Activated CD4-positive, alpha-beta T cell treated with anti-CD3 and anti-CD28 coated beads, Interleukin-2, amount 50 U/mL, for 1 hour (primary cell): ENCODE data around the gene RNF186.
"Not testable (repeated sequence)": the region's sequence is repeated elsewhere in the genome, so short reads cannot be mapped to it uniquely, and the experiment has no call there.

Experiments
- DNase-seq: peaks from one replicate; pipeline ENCODE4 v3.0.0-alpha.2; 2020

The RNF186 gene, protein sequence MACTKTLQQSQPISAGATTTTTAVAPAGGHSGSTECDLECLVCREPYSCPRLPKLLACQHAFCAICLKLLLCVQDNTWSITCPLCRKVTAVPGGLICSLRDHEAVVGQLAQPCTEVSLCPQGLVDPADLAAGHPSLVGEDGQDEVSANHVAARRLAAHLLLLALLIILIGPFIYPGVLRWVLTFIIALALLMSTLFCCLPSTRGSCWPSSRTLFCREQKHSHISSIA

DNA sequence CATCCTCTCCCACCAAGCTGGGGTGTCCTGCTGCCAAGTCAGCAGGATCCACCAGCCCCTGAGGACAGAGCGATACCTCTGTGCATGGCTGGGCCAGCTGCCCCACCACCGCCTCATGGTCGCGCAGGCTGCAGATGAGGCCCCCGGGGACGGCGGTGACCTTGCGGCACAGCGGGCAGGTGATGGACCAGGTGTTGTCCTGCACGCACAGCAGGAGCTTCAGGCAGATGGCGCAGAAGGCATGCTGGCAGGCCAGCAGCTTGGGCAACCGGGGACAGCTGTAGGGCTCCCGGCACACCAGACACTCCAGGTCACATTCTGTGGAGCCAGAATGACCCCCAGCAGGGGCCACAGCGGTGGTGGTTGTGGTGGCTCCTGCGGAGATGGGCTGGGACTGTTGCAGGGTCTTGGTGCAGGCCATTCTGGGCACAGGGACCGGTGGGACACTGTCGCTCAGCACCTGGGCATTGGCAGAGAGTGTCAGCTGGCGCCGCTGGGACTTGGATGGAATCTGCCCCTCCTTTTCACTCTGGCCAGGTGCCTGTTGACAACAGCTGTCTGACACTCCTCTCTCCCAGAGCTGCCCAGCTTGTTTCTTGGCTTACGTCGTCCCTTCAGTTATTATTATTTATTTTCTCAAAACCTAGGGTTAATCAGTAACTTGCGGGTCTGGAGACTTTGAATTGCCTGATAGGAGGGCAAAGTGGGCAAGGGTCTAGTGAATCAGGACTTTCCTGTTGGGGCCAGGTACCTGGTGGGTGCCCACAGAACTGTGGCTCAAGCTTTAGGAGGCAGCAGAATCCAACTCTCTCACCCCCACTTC lies at the start of gene RNF186:
TSS of gene RNF186 (minus strand) at position 603 of the 823 bp plus-strand sequence. CDS start at position 421, 182 bp downstream.
- DNase-seq: no peak

DNA sequence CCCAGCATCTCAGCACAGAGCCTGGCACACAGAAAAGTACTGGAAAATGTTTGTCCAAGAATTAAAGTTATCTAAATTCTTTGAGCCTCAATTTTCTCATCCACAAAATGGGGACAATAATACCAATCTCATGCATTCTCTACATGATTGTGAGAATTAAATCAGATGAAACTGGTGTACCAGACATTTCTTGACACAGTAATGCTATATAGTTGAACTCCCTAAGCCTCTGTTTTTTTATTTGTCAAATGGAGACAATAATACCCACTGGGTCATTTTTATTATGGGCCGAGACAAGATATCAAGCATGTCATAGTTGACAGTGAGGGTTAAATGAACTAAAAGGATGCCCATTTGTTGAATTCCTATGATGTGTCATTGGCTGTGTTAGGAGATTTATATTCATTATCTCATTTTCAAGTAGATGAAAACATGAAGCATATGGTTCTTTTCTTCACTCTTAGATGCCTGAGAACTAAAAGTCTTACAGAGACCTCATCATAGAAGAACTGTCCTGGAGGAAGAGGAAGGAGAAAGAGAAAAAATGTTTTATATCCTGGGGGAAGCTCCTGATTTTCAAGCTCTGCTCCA lies 49.6 kb upstream of the RNF186 start:
- DNase-seq: no peak

DNA sequence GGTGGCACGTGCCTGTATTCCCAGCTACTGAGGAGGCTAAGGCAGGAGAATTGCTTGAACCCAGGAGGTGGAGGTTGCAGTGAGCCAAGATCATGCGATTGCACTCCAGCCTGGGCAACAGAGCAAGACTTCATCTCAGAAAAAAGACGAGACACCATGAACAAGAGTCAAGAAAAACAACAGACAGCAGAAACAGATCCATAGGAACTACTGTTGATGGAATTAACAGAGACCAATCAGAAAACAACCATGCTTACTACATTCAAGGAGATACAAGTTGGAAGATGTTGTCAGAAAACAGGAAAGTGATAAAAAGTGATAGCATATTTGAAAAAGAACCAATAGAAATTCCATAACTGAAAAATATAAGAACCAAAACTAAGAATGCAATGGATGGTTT lies 47.9 kb upstream of the RNF186 start:
- no peak for DNase-seq

DNA sequence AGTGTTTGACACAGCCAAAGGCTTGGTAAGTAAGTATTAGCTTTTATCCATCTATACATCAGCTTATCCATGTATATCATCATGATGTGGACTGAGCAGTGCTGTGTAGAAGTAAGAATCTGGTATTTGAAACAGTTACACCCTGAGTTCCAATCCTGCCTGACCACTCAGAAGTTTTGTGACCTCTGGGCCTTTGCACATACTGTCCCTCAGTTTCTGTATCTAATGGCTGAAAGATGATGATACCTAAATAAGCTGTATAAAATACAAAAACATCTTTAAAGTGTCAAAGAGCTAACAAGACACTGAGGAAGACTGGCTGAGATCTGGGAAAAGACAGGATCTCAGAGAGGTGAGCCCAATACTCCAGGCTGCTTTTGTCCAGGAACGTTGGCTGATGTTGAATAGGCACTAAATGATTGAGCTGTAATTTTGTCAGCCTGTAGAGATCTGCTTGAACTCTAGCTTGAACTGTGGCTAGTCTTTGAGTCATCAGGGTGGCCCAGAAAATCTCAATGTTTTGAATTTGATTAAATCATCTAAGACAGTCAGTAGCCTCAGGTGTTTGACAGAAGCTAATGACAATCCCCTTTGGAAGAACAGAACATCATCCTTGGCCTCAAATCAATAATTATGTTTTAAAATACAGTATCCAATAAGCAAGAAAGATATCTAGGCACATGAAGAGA lies 46.9 kb upstream of the RNF186 start:
- no peak for DNase-seq

GRCh38 chr1:19861034-19861433 lies 46.0 kb upstream of the RNF186 start:
- no peak for DNase-seq

- no peak for DNase-seq
Measured at GRCh38 chr1:19860418-19860817, 45.3 kb upstream of the RNF186 start.

DNA sequence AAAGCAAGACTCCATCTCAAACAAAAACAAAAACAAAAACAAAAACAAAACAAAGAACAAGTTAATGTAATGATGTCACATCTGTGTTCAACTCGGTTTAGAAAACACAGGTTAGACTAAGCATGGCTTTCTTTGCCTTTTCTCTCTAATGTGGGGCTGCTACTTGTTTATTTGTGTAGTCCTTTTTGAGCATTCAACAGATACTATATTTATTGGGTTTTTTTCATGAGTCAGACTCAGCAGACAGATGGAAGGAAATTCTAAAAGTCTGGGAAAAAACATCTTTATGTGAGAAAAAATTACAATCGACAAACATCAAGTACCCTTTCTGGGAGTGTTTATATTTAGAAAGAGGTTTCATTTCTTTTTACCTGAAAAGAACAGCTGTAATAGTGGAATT lies 44.8 kb upstream of the RNF186 start:
- no peak for DNase-seq

- no peak for DNase-seq
Measured at GRCh38 chr1:19858893-19859292, 43.8 kb upstream of the RNF186 start.

DNA sequence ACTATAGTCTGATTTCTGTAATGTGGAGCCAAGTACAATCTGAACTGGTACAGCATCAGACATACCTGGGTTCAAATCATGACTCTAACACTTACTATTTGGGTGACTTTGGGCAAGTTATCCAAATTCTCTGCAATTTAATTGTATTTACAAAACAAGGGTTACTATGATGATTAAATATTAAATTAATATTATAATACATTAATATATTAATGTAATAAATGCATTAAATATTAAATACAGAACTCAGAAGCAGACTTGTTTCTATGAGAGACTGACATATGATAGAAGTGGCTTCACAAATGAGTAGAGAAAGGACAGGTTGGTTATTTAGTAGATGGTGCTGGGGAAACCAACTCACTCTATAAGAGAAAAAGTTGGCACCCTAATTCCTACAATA lies 39.8 kb upstream of the RNF186 start:
- DNase-seq: no peak

GRCh38 chr1:19852036-19852435 lies 37.0 kb upstream of the RNF186 start:
- DNase-seq: no peak

- no peak for DNase-seq
Measured at GRCh38 chr1:19850214-19850613, 35.1 kb upstream of the RNF186 start.

DNA sequence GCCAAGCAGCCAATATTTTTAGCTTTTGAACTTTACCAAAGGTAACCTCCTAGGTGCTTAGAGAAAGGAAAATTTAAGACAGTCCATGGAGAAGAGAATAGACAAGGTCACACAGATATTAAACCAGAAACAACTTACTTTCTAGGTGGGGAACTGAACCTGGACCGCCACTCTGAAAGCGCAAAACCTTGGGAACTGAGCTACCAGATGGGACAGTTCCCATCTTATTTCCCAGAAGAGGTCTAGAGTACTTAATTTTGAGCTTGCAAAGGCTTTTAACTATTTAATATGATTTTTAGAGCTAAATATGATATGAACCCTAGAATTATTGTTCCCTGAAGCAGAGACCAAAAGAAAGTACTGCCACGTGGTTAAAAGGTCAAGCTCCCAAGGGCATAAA lies 34.2 kb upstream of the RNF186 start:
- not testable (repeated sequence) for DNase-seq

DNA sequence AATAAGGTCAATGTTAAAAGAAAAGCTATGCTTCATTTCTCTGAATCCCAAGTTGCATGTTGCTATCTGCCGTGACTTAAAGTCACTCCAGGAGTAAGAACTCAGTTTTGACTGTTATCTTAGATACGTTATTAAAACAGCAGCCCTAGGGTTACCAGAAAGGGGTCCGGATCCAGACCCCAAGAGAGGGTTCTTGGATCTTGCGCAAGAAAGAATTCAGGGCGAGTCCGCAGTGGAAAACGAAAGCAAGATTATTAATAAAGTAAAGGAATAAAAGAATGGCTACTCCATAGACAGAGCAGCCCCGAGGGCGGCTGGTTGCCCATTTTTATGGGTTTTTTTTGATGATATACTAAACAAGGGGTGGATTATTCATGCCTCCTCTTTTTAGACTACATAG lies 32.3 kb upstream of the RNF186 start:
- DNase-seq: not testable (repeated sequence)

GRCh38 chr1:19846338-19846737 lies 31.3 kb upstream of the RNF186 start:
- no peak for DNase-seq

DNA sequence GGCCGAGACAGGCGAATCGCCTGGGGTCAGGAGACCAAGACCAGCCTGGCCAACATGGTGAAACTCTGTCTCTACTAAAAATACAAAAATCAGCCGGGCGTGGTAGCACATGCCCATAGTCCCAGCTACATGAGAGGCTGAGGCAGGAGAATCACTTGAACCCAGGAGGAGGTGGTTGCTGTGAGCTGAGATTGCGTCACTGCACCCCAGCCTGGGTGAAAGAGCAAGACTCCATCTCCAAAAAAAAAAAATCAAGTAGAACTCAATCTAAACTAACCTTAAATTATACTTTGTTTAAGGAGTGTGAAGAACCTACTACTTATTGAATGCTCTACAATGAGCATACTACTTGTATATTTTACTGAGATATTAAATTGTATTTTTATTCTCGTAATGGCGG lies 30.5 kb upstream of the RNF186 start:
- no peak for DNase-seq

DNA sequence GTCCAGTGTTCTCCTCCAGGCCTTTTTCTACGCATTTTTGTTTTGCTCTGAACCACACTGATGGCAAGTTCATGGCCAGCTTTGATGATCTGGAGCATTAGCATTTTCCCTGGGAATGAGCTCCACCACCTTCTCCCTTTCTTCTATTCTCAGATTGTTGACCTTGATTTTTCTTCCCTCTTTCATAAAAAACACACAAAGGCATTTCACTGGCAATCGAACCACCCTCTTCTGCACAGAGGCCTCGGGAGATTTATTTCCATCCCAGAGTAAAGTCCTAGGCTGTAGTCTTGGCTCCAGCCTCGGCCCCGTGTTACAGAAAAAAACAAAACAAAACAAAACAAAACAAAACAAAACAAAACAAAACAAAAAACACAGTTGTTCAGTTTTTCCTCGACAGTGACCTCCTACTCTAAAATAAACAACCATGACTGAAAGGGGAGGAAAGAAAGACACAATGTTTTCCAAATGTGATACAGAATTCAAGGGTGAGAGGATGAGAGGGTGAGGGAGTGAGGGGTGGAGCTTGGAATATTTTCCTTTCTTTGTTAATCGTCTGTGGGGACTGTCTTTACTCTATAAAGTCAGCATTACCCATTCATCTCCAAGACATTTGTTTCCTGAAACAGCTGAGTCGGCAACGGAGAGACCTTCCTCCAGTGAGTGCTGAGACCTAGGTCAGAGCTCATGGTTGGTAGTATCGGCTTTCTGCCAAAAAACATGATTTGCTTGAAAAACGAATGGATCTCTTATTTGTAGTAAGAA lies 29.8 kb upstream of the RNF186 start:
- no peak for DNase-seq

DNA sequence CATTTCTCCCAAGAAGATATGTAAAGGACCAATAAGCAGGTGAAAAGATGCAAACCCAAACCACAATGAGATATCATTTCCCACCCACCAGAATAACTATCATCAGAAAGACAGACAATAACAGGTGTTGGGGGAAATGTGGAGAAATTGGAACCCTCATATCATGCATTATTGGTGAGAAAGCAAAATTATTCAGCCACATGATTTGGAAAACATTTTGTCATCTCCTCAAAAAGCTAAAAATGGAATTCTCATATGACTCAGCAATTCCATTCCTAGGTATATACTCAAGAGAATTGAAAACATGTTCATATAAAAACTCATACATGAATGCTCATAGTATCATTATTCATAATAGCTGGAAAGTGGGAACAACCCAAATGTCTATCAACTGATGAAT lies 25.1 kb upstream of the RNF186 start:
- DNase-seq: no peak

- no peak for DNase-seq
Measured at GRCh38 chr1:19837866-19838265, 22.8 kb upstream of the RNF186 start.

- DNase-seq: no peak
Measured at GRCh38 chr1:19835578-19835977, 20.5 kb upstream of the RNF186 start.

- no peak for DNase-seq
Measured at GRCh38 chr1:19831441-19831840, 16.4 kb upstream of the RNF186 start.

DNA sequence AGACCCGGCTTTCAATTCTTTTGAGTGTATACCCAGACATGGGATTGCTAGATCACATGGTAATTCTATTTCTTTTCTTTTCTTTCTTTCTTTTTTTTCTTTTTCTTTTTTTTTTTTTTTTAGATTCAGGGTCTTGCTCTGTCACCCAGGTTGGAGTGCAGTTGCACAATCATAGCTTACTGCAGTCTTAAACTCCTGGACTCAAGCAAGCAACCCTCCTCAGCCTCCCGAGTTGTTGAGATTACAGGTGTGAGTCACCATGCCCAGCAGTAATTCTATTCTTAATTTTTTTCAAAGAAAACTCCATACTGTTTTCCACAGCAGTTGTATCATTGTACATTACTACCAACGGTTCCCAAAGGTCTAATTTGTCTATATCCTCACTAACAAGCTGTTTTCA lies 13.5 kb upstream of the RNF186 start:
- DNase-seq: no peak

DNA sequence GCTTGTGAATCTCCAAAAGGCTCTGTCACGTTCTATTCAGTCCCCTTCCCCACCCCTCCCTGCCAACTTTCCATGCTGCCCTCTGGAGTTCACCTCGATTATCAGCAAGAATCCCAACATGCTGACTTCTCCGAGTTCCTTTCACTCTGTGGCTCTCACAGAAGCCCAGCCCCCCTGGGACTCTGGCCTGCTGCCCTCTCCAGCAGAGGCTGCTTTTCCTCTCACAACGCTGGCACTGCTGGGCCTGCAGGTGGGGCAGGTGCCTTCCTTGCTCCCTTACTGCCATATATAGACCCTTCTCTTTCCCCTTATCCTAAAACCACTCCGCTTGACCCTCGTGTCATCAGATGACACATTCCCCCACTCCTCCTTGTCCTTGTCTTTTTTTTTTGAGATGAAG lies 10.2 kb upstream of the RNF186 start:
- no peak for DNase-seq

DNA sequence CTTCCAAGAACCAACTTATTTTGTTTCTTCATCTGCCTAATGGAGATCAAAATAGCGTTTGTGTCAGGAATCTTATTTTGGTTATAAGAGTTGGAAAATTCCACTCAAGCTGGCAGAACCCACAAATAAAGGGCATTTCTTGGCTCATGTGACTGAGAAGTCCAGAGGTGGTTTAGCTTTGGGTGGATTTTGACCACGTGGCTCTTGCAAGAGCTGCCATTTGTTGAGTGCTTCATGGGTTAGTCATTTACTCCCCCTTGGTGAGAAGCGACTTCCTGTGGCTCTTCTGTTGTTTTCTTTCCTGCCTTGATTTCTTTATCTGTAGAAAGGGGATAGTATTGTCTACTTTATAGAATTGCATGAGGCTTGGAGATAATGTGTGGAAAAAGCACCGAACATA lies 9.5 kb upstream of the RNF186 start:
- DNase-seq: no peak
